Epithelial cell of esophagus (primary cell): ENCODE results near the gene CERS4.
A peak's percentile ranks its signal among the peaks of the same experiment; 100 is the strongest.

Experiments used
- DNase-seq: peaks from one replicate; pipeline ENCODE4 v3.0.0; 2010; ENCODE audit warnings: low read depth
- H3K4me3 ChIP-seq: 2 replicates; pipeline ENCODE4 v1.5.1; 2011; ENCODE audit warnings: mild to moderate bottlenecking, low read length, control low read depth
- TF ChIP-seq, protein P1 (sequence below): IDR thresholded peaks from 2 replicates; pipeline ENCODE4 v1.5.1; 2011; ENCODE audit warnings: low read depth, mild to moderate bottlenecking, low read length, control low read depth, inconsistent platforms; ENCODE audit not compliant: insufficient read depth; ENCODE audit errors: missing control alignments

The CERS4 gene

GRCh38 chr19:8208922-8209461, at the start of gene CERS4:
Gene CERS4, plus strand, starts transcription at chr19:8209370. Its CDS starts 41,707 bp downstream, at chr19:8251077.
- no peak for DNase-seq
- H3K4me3 ChIP-seq, result peak within 1 kb of the TSS; percentile 10
- TF ChIP-seq, protein P1, sequence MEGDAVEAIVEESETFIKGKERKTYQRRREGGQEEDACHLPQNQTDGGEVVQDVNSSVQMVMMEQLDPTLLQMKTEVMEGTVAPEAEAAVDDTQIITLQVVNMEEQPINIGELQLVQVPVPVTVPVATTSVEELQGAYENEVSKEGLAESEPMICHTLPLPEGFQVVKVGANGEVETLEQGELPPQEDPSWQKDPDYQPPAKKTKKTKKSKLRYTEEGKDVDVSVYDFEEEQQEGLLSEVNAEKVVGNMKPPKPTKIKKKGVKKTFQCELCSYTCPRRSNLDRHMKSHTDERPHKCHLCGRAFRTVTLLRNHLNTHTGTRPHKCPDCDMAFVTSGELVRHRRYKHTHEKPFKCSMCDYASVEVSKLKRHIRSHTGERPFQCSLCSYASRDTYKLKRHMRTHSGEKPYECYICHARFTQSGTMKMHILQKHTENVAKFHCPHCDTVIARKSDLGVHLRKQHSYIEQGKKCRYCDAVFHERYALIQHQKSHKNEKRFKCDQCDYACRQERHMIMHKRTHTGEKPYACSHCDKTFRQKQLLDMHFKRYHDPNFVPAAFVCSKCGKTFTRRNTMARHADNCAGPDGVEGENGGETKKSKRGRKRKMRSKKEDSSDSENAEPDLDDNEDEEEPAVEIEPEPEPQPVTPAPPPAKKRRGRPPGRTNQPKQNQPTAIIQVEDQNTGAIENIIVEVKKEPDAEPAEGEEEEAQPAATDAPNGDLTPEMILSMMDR, result no peak

GRCh38 chr19:8161135-8161646, 48.0 kb upstream of the CERS4 start:
- DNase-seq, result no peak
- TF ChIP-seq, protein P1, result no peak
- H3K4me3 ChIP-seq, result no peak overlapping the region

- TF ChIP-seq, protein P1, result no peak
- DNase-seq, result no peak
Measured at GRCh38 chr19:8163759-8164158, 45.4 kb upstream of the CERS4 start.

GRCh38 chr19:8167985-8168384, 41.2 kb upstream of the CERS4 start:
- H3K4me3 ChIP-seq, result no peak overlapping the region
- no peak for DNase-seq
- TF ChIP-seq, protein P1, result no peak

More at GRCh38 chr19:8163759-8164158, 45.4 kb upstream of the CERS4 start:
- H3K4me3 ChIP-seq, result no peak overlapping the region

DNA sequence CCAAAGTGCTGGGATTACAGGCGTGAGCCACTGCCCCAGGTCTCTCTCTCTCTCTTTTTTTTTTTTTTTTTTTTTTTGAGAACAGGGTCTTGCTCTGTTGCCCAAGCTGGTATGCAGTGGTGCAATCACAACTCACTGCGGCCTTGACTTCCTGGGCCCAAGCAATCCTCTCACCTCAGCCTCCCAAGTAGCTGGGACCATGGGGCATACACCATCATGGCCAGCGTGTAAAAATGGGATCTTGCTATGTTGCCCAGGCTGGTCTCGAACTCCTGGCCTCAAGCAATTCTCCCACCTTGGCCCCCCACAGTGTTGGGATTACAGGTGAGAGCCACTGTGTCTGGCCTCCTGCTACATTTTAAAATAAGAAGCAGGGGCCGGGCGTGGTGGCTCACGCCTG, 40.6 kb upstream of the CERS4 start:
- H3K4me3 ChIP-seq, result no peak overlapping the region
- no peak for DNase-seq
- TF ChIP-seq, protein P1, result no peak

- H3K4me3 ChIP-seq, result no peak overlapping the region
- TF ChIP-seq, protein P1, result no peak
- peak; percentile 72 for DNase-seq
Measured at GRCh38 chr19:8174706-8175105, 34.5 kb upstream of the CERS4 start.

- H3K4me3 ChIP-seq, result no peak overlapping the region
- no peak for DNase-seq
- TF ChIP-seq, protein P1, result no peak
Measured at GRCh38 chr19:8180018-8180417, 29.2 kb upstream of the CERS4 start.
